GM20000 (cell line): ENCODE measurements around the gene PBX2.

Experiments
- DNase-seq: peaks from one replicate; pipeline ENCODE4 v3.0.0; 2012; ENCODE audit warnings: low spot score
- CTCF ChIP-seq: IDR thresholded peaks from 2 replicates; pipeline ENCODE4 v1.5.1; 2012; ENCODE audit warnings: mild to moderate bottlenecking, control low read depth; ENCODE audit errors: extremely low read depth, missing control alignments

PBX2 gene

GRCh38 chr6:32173051-32173727, 16.8 kb downstream of the PBX2 start:
- no peak for DNase-seq
- no peak for TF ChIP-seq CTCF

- no peak for TF ChIP-seq CTCF
- DNase-seq = no peak
Observed at GRCh38 chr6:32171234-32171633, 18.8 kb downstream of the PBX2 start.

GRCh38 chr6:32170294-32170693, 19.7 kb downstream of the PBX2 start:
- DNase-seq = no peak
- TF ChIP-seq CTCF = no peak

- no peak for TF ChIP-seq CTCF
- no peak for DNase-seq
Observed at GRCh38 chr6:32168807-32169591, 21.0 kb downstream of the PBX2 start.

GRCh38 chr6:32168350-32168749, 21.7 kb downstream of the PBX2 start:
- no peak for TF ChIP-seq CTCF
- DNase-seq = no peak

GRCh38 chr6:32167761-32168262, 22.2 kb downstream of the PBX2 start:
- TF ChIP-seq CTCF = no peak
- DNase-seq = no peak

GRCh38 chr6:32167154-32167760, 22.7 kb downstream of the PBX2 start:
- DNase-seq = no peak
- TF ChIP-seq CTCF = no peak
